SJSA1 (cell line): ENCODE results near the gene FABP6. TPM values are rescaled to one million over a fixed set of nuclear protein-coding genes. Genes with fewer than 3 reads are reported as not detected.

Source experiments
- DNase-seq, 2 experiments: peaks; one replicate each; pipeline ENCODE4 v3.0.0-alpha.2; 2015 to 2020; ENCODE audit warnings: low spot score in 2 of 2, low read depth in 1 of 2
- H3K27ac ChIP-seq: fragments of 250-450 bp; sonication (Bioruptor Pico); 2 replicates; pipeline ENCODE4 v1.5.1; 2020; ENCODE audit warnings: mild to moderate bottlenecking, moderate library complexity
- H3K27me3 ChIP-seq: fragments of 250-450 bp; sonication (Bioruptor Pico); replicated peaks from 2 replicates; pipeline ENCODE4 v1.5.1; 2020; ENCODE audit warnings: mild to moderate bottlenecking, moderate library complexity
- H3K36me3 ChIP-seq: fragments of 250-450 bp; sonication (Bioruptor Pico); 2 replicates; pipeline ENCODE4 v1.5.1; 2020; ENCODE audit warnings: mild to moderate bottlenecking
- H3K4me1 ChIP-seq: fragments of 250-450 bp; sonication (Bioruptor Pico); replicated peaks from 2 replicates; pipeline ENCODE4 v1.6.1; 2021; ENCODE audit warnings: mild to moderate bottlenecking
- H3K4me3 ChIP-seq: fragments of 250-450 bp; sonication (Bioruptor Pico); 2 replicates; pipeline ENCODE4 v1.5.1; 2020; ENCODE audit warnings: mild to moderate bottlenecking
- H3K9me3 ChIP-seq: fragments of 250-450 bp; sonication (Bioruptor Pico); replicated peaks from 2 replicates; pipeline ENCODE4 v1.5.1; 2020; ENCODE audit warnings: mild to moderate bottlenecking
- total RNA-seq: library from RNA; depleted of rRNA; stranded (reverse); fragments of >200 nt; shearing (Covaris generic); gene quantifications from 2 replicates; pipeline ENCODE4 v1.2.3, GENCODE V29; 2014

Gene FABP6
- total RNA-seq, 1 experiment from 2014 or later, result not detected

DNA sequence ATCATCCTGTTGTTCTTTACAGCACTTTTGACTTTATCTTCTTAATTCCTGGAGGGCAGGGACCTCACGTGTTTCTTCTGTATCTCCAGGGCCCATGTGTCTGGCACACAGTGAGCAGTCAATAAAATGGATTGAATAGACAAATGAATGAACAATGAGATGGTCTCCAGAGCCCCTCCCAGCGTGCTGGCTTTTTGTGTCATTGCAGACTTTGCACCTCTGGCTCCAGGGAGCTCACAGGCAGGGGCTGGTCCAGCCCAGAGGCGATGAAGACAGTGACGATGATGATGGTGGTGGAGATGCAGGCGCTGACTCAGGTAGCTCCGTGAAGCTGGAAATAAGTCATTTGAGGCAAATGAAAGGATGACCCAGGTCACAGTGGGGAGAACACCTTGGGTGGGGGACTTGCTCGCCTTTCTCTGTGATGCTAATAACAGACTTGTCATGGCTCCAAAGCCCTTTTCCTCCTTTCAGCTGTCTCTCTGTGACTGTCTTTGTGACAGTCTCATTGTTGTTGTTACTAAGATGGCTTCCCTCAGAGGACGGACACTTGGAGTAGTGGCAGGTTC, 30.4 kb upstream of the FABP6 start:
- H3K4me3 ChIP-seq, result peak overlapping the region; percentile 13

DNA sequence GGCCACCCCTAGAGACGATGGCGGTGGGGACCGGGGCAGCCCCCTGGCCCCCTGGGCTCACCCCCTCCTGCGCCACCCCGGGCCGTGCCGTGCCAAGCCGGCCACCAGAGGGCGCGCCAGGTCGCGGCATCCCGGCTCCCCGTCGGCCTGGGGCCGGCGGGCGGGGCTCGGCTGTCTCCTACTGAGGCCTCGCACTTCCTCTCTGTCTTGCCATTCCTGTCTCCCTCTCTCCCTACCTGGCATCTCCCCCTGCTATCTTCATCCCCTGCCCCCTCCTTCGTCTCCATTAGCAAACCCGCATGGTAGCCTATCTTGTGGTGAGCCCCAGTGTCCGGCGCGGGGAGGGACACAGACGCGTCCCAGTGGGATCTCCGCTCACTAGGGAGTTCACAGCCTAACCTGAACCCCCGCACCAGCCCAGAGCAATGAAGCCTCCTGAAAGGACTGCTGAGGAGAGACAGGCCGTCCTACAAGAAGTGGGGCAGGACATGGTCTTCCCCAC, 29.8 kb upstream of the FABP6 start:
- DNase-seq, result peak; percentile 73
- no peak overlapping the region for H3K27ac ChIP-seq
- H3K27me3 ChIP-seq, result no peaks in the 10 kb centered on the region
- H3K4me1 ChIP-seq, result peaks cover 11% of the 10 kb centered on the region
- no peaks in the 10 kb centered on the region for H3K9me3 ChIP-seq
- H3K4me3 ChIP-seq, result peak overlapping the region; percentile 13
- H3K36me3 ChIP-seq, result no peaks in the 10 kb centered on the region

More for the DNA sequence above, 30.4 kb upstream of the FABP6 start:
- DNase-seq, result no peak
- no peaks in the 10 kb centered on the region for H3K9me3 ChIP-seq
- no peak overlapping the region for H3K27ac ChIP-seq
- no peaks in the 10 kb centered on the region for H3K36me3 ChIP-seq
- no peaks in the 10 kb centered on the region for H3K27me3 ChIP-seq
- peaks cover 11% of the 10 kb centered on the region for H3K4me1 ChIP-seq

DNA sequence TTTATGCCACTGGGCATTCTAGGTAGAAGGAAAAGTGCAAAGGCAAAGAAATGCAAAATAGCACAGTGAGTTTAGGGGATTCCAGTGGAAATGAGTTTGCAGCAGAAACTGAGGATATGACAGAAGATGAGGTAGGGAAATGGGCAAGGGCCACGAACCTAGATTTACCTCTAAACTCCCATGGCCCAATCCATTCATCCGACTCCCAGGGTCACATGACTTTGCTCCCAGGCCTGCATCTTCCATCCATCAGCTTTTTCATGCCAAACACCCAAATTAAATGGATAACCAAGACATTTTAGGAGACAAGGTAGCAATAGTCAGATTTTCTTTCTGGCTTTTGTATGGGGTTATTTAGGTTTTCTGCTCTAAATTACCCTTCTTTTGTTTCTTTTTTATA, 22.2 kb upstream of the FABP6 start:
- H3K4me1 ChIP-seq, result no peaks in the 10 kb centered on the region
- H3K9me3 ChIP-seq, result no peaks in the 10 kb centered on the region
- no peak overlapping the region for H3K27ac ChIP-seq
- no peak for DNase-seq
- H3K4me3 ChIP-seq, result no peak overlapping the region
- H3K27me3 ChIP-seq, result no peaks in the 10 kb centered on the region
- no peaks in the 10 kb centered on the region for H3K36me3 ChIP-seq

DNA sequence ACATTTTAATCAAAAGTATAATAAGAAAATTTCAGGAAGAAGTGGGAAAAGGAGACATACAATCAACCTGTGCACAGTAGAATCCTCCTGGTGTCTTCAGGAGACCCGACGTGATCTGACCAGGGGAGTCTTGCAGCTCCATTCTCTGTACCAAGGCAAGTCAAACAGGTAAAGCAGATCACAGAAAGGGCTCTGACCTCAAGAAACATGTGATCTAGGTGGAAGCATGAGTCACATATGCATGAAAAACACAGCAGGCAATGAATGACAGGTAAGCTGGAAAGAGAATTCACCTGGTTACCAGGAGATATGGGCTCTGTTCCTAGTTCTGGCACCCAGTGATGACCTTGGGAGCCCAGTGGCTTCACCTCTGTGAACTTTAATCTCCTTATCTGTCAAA, 19.4 kb upstream of the FABP6 start:
- H3K4me1 ChIP-seq, result no peaks in the 10 kb centered on the region
- no peaks in the 10 kb centered on the region for H3K36me3 ChIP-seq
- H3K9me3 ChIP-seq, result no peaks in the 10 kb centered on the region
- no peaks in the 10 kb centered on the region for H3K27me3 ChIP-seq
- H3K4me3 ChIP-seq, result no peak overlapping the region
- no peak overlapping the region for H3K27ac ChIP-seq
- DNase-seq, result no peak

DNA sequence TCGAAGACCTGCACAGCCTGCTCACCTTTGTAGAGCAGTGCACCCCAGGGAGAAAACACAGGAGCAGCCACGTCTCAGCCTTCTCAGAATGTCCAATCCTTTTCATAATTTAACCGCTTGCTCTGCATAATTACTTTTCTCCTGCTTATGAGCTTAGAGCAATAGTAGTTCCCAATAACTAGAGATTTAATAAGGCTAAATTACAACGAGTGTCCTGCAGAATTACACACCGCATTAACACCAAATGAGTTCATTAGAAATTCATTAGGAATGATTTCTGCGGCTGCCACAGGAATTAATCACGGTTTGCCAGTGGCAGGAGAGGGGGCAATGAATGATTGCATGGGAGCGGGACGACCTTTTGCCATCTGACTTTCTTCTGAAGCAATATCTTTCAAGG, 18.7 kb upstream of the FABP6 start:
- H3K27me3 ChIP-seq, result no peaks in the 10 kb centered on the region
- no peaks in the 10 kb centered on the region for H3K36me3 ChIP-seq
- H3K27ac ChIP-seq, result no peak overlapping the region
- DNase-seq, result no peak
- no peaks in the 10 kb centered on the region for H3K9me3 ChIP-seq
- no peak overlapping the region for H3K4me3 ChIP-seq
- no peaks in the 10 kb centered on the region for H3K4me1 ChIP-seq

DNA sequence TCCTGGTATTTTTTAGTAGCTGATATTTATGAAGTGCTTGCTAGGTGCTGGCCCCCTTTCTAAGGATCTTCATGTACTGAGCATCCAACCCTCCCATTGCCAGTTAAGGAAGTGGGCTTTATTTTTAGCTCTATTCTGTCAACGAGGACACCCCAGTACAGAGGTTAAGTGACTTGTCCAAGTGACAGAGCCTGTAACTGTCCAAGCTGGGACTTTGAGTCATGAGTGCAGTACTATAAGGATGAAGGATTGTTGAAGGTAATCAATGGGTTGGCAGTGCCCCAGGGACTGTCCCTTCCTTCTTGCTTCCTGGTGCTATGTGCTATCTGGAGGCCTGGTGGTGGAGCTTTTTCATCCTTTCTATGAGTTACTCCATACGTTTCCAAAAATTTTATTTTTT, 18.0 kb upstream of the FABP6 start:
- no peaks in the 10 kb centered on the region for H3K4me1 ChIP-seq
- no peak overlapping the region for H3K4me3 ChIP-seq
- H3K27me3 ChIP-seq, result no peaks in the 10 kb centered on the region
- no peaks in the 10 kb centered on the region for H3K36me3 ChIP-seq
- DNase-seq, result no peak
- H3K27ac ChIP-seq, result no peak overlapping the region
- no peaks in the 10 kb centered on the region for H3K9me3 ChIP-seq

DNA sequence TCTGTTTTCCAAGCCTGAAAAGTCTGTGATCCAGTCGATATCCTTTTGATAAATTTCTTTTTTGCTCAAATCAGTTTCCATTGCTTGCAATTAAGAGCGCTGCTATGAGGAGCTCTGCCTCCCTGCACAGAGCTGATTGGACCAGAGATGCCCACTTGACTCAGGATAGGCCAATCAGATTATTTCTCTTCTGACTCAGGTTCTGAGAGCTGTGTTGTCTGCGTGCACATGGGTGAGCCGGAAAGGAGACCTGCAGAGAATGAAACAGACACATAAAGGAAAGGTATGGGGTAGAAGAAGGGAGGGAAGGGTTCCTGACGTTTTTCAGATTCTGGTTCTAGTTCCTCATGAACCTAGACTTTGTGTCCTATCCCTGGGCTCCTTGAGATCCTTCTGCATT, 15.8 kb upstream of the FABP6 start:
- 0 out of 2 replicates have a peak, but pooled peaks cover 3% of the 10 kb centered on the region for H3K27me3 ChIP-seq
- no peak overlapping the region for H3K4me3 ChIP-seq
- no peak for DNase-seq
- no peaks in the 10 kb centered on the region for H3K4me1 ChIP-seq
- no peaks in the 10 kb centered on the region for H3K36me3 ChIP-seq
- no peaks in the 10 kb centered on the region for H3K9me3 ChIP-seq
- no peak overlapping the region for H3K27ac ChIP-seq

DNA sequence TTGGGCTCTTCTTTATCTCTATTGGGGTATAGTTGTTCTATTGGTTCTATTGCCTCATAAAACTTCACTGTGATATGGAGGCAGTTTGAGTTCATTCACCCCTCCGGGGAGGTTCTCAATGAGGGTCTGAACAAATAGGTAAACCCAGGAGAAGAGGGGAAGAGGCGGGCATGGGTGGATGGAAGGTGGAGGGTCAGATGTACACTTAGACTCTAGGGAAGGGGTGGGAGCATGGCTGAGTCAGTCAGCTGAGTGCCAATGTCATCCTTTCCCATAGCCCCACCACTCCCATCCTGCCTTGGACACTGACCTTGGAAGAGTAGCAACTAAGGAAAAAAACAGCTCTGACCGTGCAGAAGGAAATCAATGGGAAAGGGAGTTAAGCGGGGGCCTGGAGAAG, 9.9 kb upstream of the FABP6 start:
- Histone ChIP-seq H3K4me3 (no peak overlapping the region), H3K36me3 (no peaks in the 10 kb centered on the region), H3K27ac (no peak overlapping the region), H3K9me3 (no peaks in the 10 kb centered on the region), H3K4me1 (no peaks in the 10 kb centered on the region), H3K27me3 (0 out of 2 replicates have a peak, but pooled peaks cover 3% of the 10 kb centered on the region)
- no peak for DNase-seq

DNA sequence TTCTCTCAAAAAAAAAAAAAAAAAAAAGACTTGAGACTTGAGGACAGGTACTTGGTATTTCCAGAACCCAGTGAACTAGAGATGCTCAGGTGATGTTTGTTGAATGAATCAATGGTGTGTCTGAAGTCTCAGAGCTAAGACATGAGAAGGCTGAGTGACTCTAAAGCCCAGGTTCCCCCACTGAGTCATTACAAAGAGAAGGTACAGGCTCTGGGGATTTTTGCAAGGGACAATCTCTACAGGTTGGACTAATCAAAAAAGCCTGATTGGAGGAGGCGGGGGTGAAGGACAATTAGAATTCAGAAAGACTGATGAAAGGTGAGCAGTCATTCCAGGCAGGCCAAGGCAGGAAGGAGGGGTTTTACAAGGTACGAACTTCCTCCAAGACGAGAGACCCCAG, 8.2 kb upstream of the FABP6 start:
- Histone ChIP-seq H3K27ac (no peak overlapping the region), H3K36me3 (no peaks in the 10 kb centered on the region), H3K9me3 (no peaks in the 10 kb centered on the region), H3K4me3 (no peak overlapping the region), H3K4me1 (no peaks in the 10 kb centered on the region), H3K27me3 (0 out of 2 replicates have a peak, but pooled peaks cover 3% of the 10 kb centered on the region)
- DNase-seq, result no peak

DNA sequence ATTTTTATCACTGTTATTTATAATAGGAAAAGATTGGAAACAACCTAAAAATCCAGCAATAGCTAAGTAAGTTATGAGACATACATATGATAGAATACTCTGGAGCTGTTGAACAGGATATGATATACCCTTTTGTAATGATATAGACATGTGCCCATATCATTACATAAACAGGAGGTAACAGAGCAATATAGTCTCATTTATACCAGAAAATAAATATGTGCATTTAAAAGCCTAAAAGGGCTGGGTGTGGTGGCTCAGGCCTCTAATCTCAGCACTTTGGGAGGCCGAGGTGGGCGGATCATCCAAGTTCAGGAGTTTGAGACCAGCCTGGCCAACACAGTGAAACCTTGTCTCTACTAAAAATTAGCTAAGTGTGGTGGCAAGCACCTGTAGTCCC, 2.3 kb upstream of the FABP6 start:
- no peaks in the 10 kb centered on the region for H3K36me3 ChIP-seq
- no peaks in the 10 kb centered on the region for H3K27me3 ChIP-seq
- no peaks in the 10 kb centered on the region for H3K4me1 ChIP-seq
- no peaks in the 10 kb centered on the region for H3K9me3 ChIP-seq
- H3K4me3 ChIP-seq, result no peak overlapping the region
- DNase-seq, result no peak
- no peak overlapping the region for H3K27ac ChIP-seq

DNA sequence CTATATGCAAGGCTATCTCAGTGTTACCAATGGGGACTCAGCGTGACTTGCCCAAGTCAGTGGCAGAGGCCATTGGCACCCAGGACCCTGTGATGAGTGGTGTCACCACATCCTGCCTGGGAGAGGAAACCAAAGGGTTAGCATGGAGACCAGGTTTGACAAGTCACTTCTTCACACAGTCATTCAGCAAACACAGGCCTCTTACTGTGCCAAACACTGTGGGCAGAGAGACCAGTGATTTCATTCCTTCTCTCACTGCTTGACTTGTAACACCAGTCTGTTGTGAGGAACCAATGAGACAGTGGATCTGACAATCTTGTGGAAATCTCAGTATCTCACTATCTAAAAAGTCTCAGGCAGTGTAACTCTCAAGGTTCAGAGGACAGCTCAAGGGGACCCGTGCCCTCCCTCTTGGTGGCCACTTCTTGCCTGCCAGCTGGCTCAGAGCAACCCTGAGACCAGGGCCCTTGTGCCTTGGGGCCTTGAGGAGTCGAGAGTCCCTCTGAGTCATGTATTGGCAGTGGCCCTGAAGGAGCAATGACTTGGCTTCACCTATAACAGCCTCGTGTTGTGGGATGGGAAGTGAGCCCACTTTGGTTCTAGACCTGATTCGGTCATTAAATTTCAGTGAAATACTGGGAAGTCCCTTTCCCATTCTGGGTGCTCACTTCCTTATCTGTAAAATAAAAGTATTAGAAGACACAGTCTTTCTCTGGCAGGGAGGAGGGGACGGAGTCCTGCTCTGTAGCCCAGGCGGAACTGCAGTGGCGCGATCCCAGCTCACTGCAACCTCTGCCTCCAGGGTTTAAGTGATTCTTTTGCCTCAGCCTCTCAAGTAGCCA, 1.6 kb downstream of the FABP6 start:
- Histone ChIP-seq H3K36me3 (no peaks in the 10 kb centered on the region), H3K9me3 (no peaks in the 10 kb centered on the region), H3K4me3 (no peak overlapping the region), H3K27me3 (no peaks in the 10 kb centered on the region), H3K27ac (no peak overlapping the region), H3K4me1 (no peaks in the 10 kb centered on the region)
- DNase-seq, result no peak

DNA sequence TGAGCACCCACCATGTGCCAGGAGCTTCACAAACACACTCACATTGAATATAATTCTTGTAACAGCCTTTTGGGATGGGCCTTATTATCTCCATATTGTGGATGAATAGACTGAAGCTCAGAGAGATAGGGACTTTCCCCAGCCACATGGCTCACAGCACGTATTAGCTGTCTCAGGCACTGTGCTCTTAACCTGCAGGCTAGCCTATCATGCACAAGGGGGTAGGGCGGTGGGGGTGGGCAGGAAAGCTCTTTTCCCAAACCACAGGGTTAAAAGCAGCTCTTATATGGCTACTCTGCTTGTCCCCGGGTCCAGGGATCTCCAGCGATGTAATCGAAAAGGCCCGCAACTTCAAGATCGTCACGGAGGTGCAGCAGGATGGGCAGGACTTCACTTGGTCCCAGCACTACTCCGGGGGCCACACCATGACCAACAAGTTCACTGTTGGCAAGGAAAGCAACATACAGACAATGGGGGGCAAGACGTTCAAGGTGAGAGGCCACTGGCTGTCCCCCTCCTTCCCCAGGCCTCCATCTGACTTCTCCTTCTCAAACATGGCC, 2.6 kb downstream of the FABP6 start:
- H3K9me3 ChIP-seq, result no peaks in the 10 kb centered on the region
- DNase-seq, result no peak
- no peak overlapping the region for H3K27ac ChIP-seq
- H3K4me1 ChIP-seq, result no peaks in the 10 kb centered on the region
- no peak overlapping the region for H3K4me3 ChIP-seq
- H3K27me3 ChIP-seq, result no peaks in the 10 kb centered on the region
- no peaks in the 10 kb centered on the region for H3K36me3 ChIP-seq

DNA sequence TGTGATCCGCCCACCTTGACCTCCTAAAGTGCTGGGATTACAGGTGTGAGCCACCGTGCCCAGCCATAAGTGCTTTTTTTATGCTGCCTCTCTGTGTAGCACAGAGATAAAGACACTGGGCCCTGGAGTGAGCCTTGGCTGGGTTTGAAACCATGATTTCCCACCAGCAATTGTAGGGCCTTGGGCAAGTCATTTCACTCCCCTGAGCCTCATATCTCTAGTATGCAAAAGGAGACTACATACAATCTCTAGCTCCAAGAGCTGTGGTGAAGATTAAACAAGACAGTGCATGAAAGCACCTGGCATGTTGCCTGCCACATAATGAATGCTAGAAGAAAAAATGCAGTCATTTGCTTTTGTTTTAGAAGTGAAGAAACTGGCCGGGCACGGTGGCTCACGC, 3.9 kb downstream of the FABP6 start:
- DNase-seq, result no peak

DNA sequence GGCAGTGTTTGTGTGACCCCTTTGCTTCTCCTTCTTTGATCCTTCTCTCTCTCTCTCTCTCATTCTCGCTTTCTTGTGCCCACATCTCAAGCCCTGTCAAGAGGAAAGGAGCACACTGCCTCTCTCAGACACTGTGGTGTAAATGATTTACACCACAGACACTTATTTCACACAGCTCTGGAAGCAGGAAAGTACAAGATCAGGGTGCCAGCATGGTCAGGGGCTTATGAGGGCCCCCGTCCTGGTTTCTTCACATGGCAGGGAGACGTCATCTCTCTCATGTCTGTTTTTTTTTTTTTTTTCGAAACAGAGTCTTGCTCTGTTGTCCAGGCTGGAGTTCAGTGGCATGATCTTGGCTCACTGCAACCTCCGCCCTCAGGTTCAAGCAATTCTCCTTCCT, 6.4 kb downstream of the FABP6 start:
- Histone ChIP-seq H3K27me3 (no peaks in the 10 kb centered on the region), H3K9me3 (no peaks in the 10 kb centered on the region), H3K27ac (no peak overlapping the region), H3K36me3 (no peaks in the 10 kb centered on the region), H3K4me1 (no peaks in the 10 kb centered on the region), H3K4me3 (no peak overlapping the region)
- DNase-seq, result no peak

More for the DNA sequence above, 3.9 kb downstream of the FABP6 start:
- no peaks in the 10 kb centered on the region for H3K36me3 ChIP-seq
- no peak overlapping the region for H3K27ac ChIP-seq
- H3K4me1 ChIP-seq, result no peaks in the 10 kb centered on the region
- no peaks in the 10 kb centered on the region for H3K27me3 ChIP-seq
- no peak overlapping the region for H3K4me3 ChIP-seq
- H3K9me3 ChIP-seq, result no peaks in the 10 kb centered on the region
